Measurements from ENCODE around the gene TRERF1. TPM values are rescaled to one million over a fixed set of nuclear protein-coding genes. Genes with fewer than 3 reads are reported as not detected.

The TRERF1 gene
- polyA plus RNA-seq, 1 of the 3 experiments (the other 2 are of a cell fraction): 3.6 TPM

GRCh38 chr6:42230345-42231321, 221.1 kb downstream of the TRERF1 start:
- TF ChIP-seq CTCF (IDR thresholded peaks at IDR 0.05) (peak; percentile 57), RAD21 (IDR thresholded peaks at IDR 0.05; ENCODE audit: low read length) (peak; percentile 35; the same call in 1 of the 2 replicates), USF2 (IDR thresholded peaks at IDR 0.05; ENCODE audit: borderline replicate concordance, low read depth, low read length) (no peak)
- no peak overlapping the region for H3K4me2 ChIP-seq
- peaks cover 17% of the 10 kb centered on the region for H3F3A ChIP-seq (replicated peaks; ENCODE audit: insufficient read depth)
- no peaks in the 10 kb centered on the region for H3K9me3 ChIP-seq
- H3K9ac ChIP-seq: no peak overlapping the region
- H3K4me1 ChIP-seq (ENCODE audit: control insufficient read depth in 1 of 2, insufficient read depth in 2 of 2, low read depth in 1 of 2, low read length in 1 of 2): peaks cover 5 to 11% of the 10 kb centered on the region in 2 experiments
- H2AFZ ChIP-seq (ENCODE audit: low read depth): no peak overlapping the region
- H4K20me1 ChIP-seq (ENCODE audit: insufficient read depth): no peaks in the 10 kb centered on the region
- H3K27ac ChIP-seq (ENCODE audit: low read depth in 2 of 2, low read length in 1 of 2): no peak overlapping the region
- no peaks in the 10 kb centered on the region for H3K27me3 ChIP-seq (ENCODE audit: insufficient read depth)
- 78% methylated on average over 6 of the region's 8 CpGs for WGBS (ENCODE audit: low lambda C conversion rate)
- no peaks in the 10 kb centered on the region for H3K79me2 ChIP-seq (ENCODE audit: insufficient read depth)
- no peaks in the 10 kb centered on the region for H3K9me2 ChIP-seq
- H3K4me3 ChIP-seq (ENCODE audit: low read depth in 2 of 2, low read length in 1 of 2): no peak overlapping the region
- ChIA-PET POLR2A (no interaction called here), CTCF (interaction anchor here (0.7 to 3.1 kb wide), 2 partner anchors 15 to 301 kb away, joined by 3 to 9 read pairs; no protein-coding TSS in a partner anchor)
- peaks cover 7 to 20% of the 10 kb centered on the region in 2 experiments for H3K36me3 ChIP-seq (replicated peaks in 1 of 2; ENCODE audit: control insufficient read depth in 1 of 2, insufficient read depth in 2 of 2, low read length in 1 of 2)
- DNase-seq: peak; percentile 43

GRCh38 chr6:42229506-42230119, 222.1 kb downstream of the TRERF1 start:
- ChIA-PET POLR2A (no interaction called here), CTCF (no interaction called here)
- H3F3A ChIP-seq (replicated peaks; ENCODE audit: insufficient read depth): peaks cover 25% of the 10 kb centered on the region
- H3K36me3 ChIP-seq (replicated peaks in 1 of 2; ENCODE audit: control insufficient read depth in 1 of 2, insufficient read depth in 2 of 2, low read length in 1 of 2): peaks cover 7 to 14% of the 10 kb centered on the region in 2 experiments
- H3K79me2 ChIP-seq (ENCODE audit: insufficient read depth): no peaks in the 10 kb centered on the region
- peaks cover 5 to 20% of the 10 kb centered on the region in 2 experiments for H3K4me1 ChIP-seq (ENCODE audit: control insufficient read depth in 1 of 2, insufficient read depth in 2 of 2, low read depth in 1 of 2, low read length in 1 of 2)
- no peaks in the 10 kb centered on the region for H3K27me3 ChIP-seq (ENCODE audit: insufficient read depth)
- no peaks in the 10 kb centered on the region for H3K9me2 ChIP-seq
- no peak overlapping the region for H3K4me2 ChIP-seq
- no peak overlapping the region for H2AFZ ChIP-seq (ENCODE audit: low read depth)
- TF ChIP-seq EP300 (IDR thresholded peaks at IDR 0.05; ENCODE audit: borderline replicate concordance in 1 of 2, low read depth in 1 of 2, low read length in 1 of 2) (no peak), JUND (IDR thresholded peaks at IDR 0.05) (no peak), NFIC (IDR thresholded peaks at IDR 0.05; ENCODE audit: borderline replicate concordance) (no peak), TCF12 (IDR thresholded peaks at IDR 0.05) (no peak), MEF2A (IDR thresholded peaks at IDR 0.05; ENCODE audit: borderline replicate concordance, low read depth) (no peak), RAD21 (IDR thresholded peaks at IDR 0.05; ENCODE audit: low read length) (no peak), POLR2AphosphoS5 (IDR thresholded peaks at IDR 0.05; ENCODE audit: low read depth, low read length) (no peak), TEAD4 (IDR thresholded peaks at IDR 0.05; ENCODE audit: borderline replicate concordance, insufficient read depth) (no peak), ZBTB33 (IDR thresholded peaks at IDR 0.05; ENCODE audit: borderline replicate concordance, low read depth) (no peak), EZH2phosphoT487 (IDR thresholded peaks at IDR 0.05; ENCODE audit: borderline replicate concordance, low read depth) (no peak), RXRA (IDR thresholded peaks at IDR 0.05; ENCODE audit: borderline replicate concordance, low read depth) (no peak), GABPA (IDR thresholded peaks at IDR 0.05; ENCODE audit: low read depth) (no peak)
- H3K9ac ChIP-seq: no peak overlapping the region
- 83% methylated on average over 6 of the region's 6 CpGs for WGBS (ENCODE audit: low lambda C conversion rate)
- H4K20me1 ChIP-seq (ENCODE audit: insufficient read depth): no peaks in the 10 kb centered on the region
- DNase-seq: no peak
- no peak overlapping the region for H3K27ac ChIP-seq (ENCODE audit: low read depth in 2 of 2, low read length in 1 of 2)
- H3K9me3 ChIP-seq: no peaks in the 10 kb centered on the region
- H3K4me3 ChIP-seq (ENCODE audit: low read depth in 2 of 2, low read length in 1 of 2): no peak overlapping the region

Measured in SK-N-SH (cell line).